Measurements from ENCODE around the gene LYZL1. TPM values are rescaled to one million over a fixed set of nuclear protein-coding genes. Genes with fewer than 3 reads are reported as not detected.

The LYZL1 gene
- total and polyA plus RNA-seq, 2 donors (not counting 1 experiment from before 2014, with no cell fraction given) = not detected

GRCh38 chr10:29270883-29271282, 18.0 kb upstream of the LYZL1 start:
- no peak overlapping the region for H3K27ac ChIP-seq (ENCODE audit: low read length in 2 of 2)
- H3K4me2 ChIP-seq (replicated peaks; ENCODE audit: low read depth, low read length, poor library complexity, severe bottlenecking) = no peak overlapping the region
- no peak for DNase-seq
- no peaks in the 10 kb centered on the region for H3K4me1 Mint-ChIP-seq
- H3K4me3 Mint-ChIP-seq = no peak overlapping the region
- H2AFZ ChIP-seq (ENCODE audit: insufficient read depth, low read depth, low read length, poor library complexity, severe bottlenecking) = no peak overlapping the region
- H3K9me3 Mint-ChIP-seq (ENCODE audit: insufficient read depth) = no peaks in the 10 kb centered on the region
- no peak overlapping the region for H3K27ac Mint-ChIP-seq
- H4K20me1 ChIP-seq (ENCODE audit: control insufficient read depth, insufficient read depth, low read length, poor library complexity, severe bottlenecking) = no peaks in the 10 kb centered on the region
- ChIA-PET POLR2A (no interaction called here), CTCF (no interaction called here)
- H3K9me3 ChIP-seq (ENCODE audit: control extremely low read depth in 1 of 3, control insufficient read depth in 2 of 3, insufficient read depth in 1 of 3, low read length in 2 of 3) = no peaks in the 10 kb centered on the region
- H3K9ac ChIP-seq (ENCODE audit: low read length) = no peak overlapping the region
- H3K36me3 ChIP-seq (replicated peaks in 1 of 2; ENCODE audit: control extremely low read depth in 1 of 2, control insufficient read depth in 1 of 2, extremely low read depth in 1 of 2, insufficient read depth in 2 of 2, low read length in 1 of 2) = no peaks in the 10 kb centered on the region
- intact Hi-C loops (cut with micrococcal nuclease) = no loop called here
- ATAC-seq (ENCODE audit: low read depth) = no peak
- H3K27me3 Mint-ChIP-seq = no peaks in the 10 kb centered on the region
- H3K4me3 ChIP-seq (ENCODE audit: control extremely low read depth in 1 of 5, extremely low read depth in 1 of 5, insufficient read depth in 1 of 5, low read depth in 2 of 5, low read length in 4 of 5) = no peak overlapping the region
- no peaks in the 10 kb centered on the region for H3K79me2 ChIP-seq (ENCODE audit: control insufficient read depth, insufficient read depth, low read length)
- H3K4me1 ChIP-seq (ENCODE audit: control insufficient read depth in 2 of 2, insufficient read depth in 2 of 2, low read length in 2 of 2) = no peaks in the 10 kb centered on the region
- H3K27me3 ChIP-seq (replicated peaks in 1 of 4; ENCODE audit: control extremely low read depth in 1 of 4, control insufficient read depth in 3 of 4, insufficient read depth in 4 of 4, low read length in 3 of 4) = no peaks in the 10 kb centered on the region
- TF ChIP-seq CTCF (IDR thresholded peaks at IDR 0.05) (no peak), EZH2 (IDR thresholded peaks at IDR 0.05; ENCODE audit: borderline replicate concordance, insufficient read depth, low read depth, low read length, poor library complexity, severe bottlenecking) (no peak)

GRCh38 chr10:29271877-29272276, 17.0 kb upstream of the LYZL1 start:
- H3K4me2 ChIP-seq (replicated peaks; ENCODE audit: low read depth, low read length, poor library complexity, severe bottlenecking) = no peak overlapping the region
- no peaks in the 10 kb centered on the region for H3K27me3 ChIP-seq (replicated peaks in 1 of 4; ENCODE audit: control extremely low read depth in 1 of 4, control insufficient read depth in 3 of 4, insufficient read depth in 4 of 4, low read length in 3 of 4)
- H3K36me3 ChIP-seq (replicated peaks in 1 of 2; ENCODE audit: control extremely low read depth in 1 of 2, control insufficient read depth in 1 of 2, extremely low read depth in 1 of 2, insufficient read depth in 2 of 2, low read length in 1 of 2) = no peaks in the 10 kb centered on the region
- no peak for DNase-seq
- no peak overlapping the region for H3K4me3 ChIP-seq (ENCODE audit: control extremely low read depth in 1 of 5, extremely low read depth in 1 of 5, insufficient read depth in 1 of 5, low read depth in 2 of 5, low read length in 4 of 5)
- no peak overlapping the region for H3K27ac Mint-ChIP-seq
- WGBS (ENCODE audit: insufficient coverage) = 50% methylated on average over 1 of the region's 2 CpGs
- no peaks in the 10 kb centered on the region for H3K27me3 Mint-ChIP-seq
- TF ChIP-seq EZH2 (IDR thresholded peaks at IDR 0.05; ENCODE audit: borderline replicate concordance, insufficient read depth, low read depth, low read length, poor library complexity, severe bottlenecking) (no peak), CTCF (IDR thresholded peaks at IDR 0.05) (no peak)
- no peaks in the 10 kb centered on the region for H3K79me2 ChIP-seq (ENCODE audit: control insufficient read depth, insufficient read depth, low read length)
- no peak overlapping the region for H3K4me3 Mint-ChIP-seq
- H3K27ac ChIP-seq (ENCODE audit: low read length in 2 of 2) = no peak overlapping the region
- ChIA-PET POLR2A (no interaction called here), CTCF (no interaction called here)
- no peaks in the 10 kb centered on the region for H4K20me1 ChIP-seq (ENCODE audit: control insufficient read depth, insufficient read depth, low read length, poor library complexity, severe bottlenecking)
- H3K9ac ChIP-seq (ENCODE audit: low read length) = no peak overlapping the region
- H3K9me3 Mint-ChIP-seq (ENCODE audit: insufficient read depth) = peaks cover 3% of the 10 kb centered on the region
- H2AFZ ChIP-seq (ENCODE audit: insufficient read depth, low read depth, low read length, poor library complexity, severe bottlenecking) = no peak overlapping the region
- H3K9me3 ChIP-seq (ENCODE audit: control extremely low read depth in 1 of 3, control insufficient read depth in 2 of 3, insufficient read depth in 1 of 3, low read length in 2 of 3) = no peaks in the 10 kb centered on the region
- no peaks in the 10 kb centered on the region for H3K4me1 Mint-ChIP-seq
- H3K4me1 ChIP-seq (ENCODE audit: control insufficient read depth in 2 of 2, insufficient read depth in 2 of 2, low read length in 2 of 2) = no peaks in the 10 kb centered on the region
- ATAC-seq (ENCODE audit: low read depth) = no peak
- intact Hi-C loops (cut with micrococcal nuclease) = no loop called here

Data from B cell (primary cell).